Neural cell (in vitro differentiated cells): ENCODE results near the gene AZIN2. TPM values are rescaled to one million over a fixed set of nuclear protein-coding genes. Genes with fewer than 3 reads are reported as not detected.
"Not testable (repeated sequence)": the region's sequence is repeated elsewhere in the genome, so short reads cannot be mapped to it uniquely, and the experiment has no call there.

ENCODE experiments used
- H2AFZ ChIP-seq: fragments of 200-600, 300-800 bp; sonication (generic), shearing (Covaris generic); 2 replicates; pipeline ENCODE4 v1.6.0; 2014; ENCODE audit warnings: low read depth, mild to moderate bottlenecking, antibody characterized with exemption, low read length, moderate library complexity
- H3F3A ChIP-seq: fragments of 200-600 bp; shearing (Covaris generic); 2 replicates; pipeline ENCODE4 v1.6.1; 2016; ENCODE audit warnings: mild to moderate bottlenecking, moderate library complexity, mixed read lengths, antibody characterized with exemption, low read length; ENCODE audit not compliant: insufficient read depth, poor library complexity, severe bottlenecking
- H3K27ac ChIP-seq: fragments of 200-600, 300-800 bp; sonication (generic), shearing (Covaris generic); 2 replicates; pipeline ENCODE4 v1.5.1; 2014; ENCODE audit warnings: mild to moderate bottlenecking, low read length, moderate library complexity
- H3K27me3 ChIP-seq: fragments of 300-800, 200-600 bp; sonication (generic), shearing (Covaris generic); 2 replicates; pipeline ENCODE4 v1.6.0; 2014; ENCODE audit warnings: mild to moderate bottlenecking, low read depth, low read length, moderate library complexity; ENCODE audit not compliant: insufficient read depth
- H3K36me3 ChIP-seq: fragments of 300-800, 200-600 bp; sonication (generic), shearing (Covaris generic); 2 replicates; pipeline ENCODE4 v1.5.1; 2014; ENCODE audit warnings: mild to moderate bottlenecking, antibody characterized with exemption, low read length, moderate library complexity; ENCODE audit not compliant: insufficient read depth
- H3K4me2 ChIP-seq: fragments of 300-800, 200-600 bp; sonication (generic), shearing (Covaris generic); 2 replicates; pipeline ENCODE4 v1.6.0; 2014; ENCODE audit warnings: mild to moderate bottlenecking, low read length
- H3K4me3 ChIP-seq: fragments of 300-800, 200-600 bp; sonication (generic), shearing (Covaris generic); 2 replicates; pipeline ENCODE4 v1.5.1; 2014; ENCODE audit warnings: mild to moderate bottlenecking, low read length, moderate library complexity
- H3K79me2 ChIP-seq: fragments of 200-600 bp; shearing (Covaris generic); replicated peaks from 2 replicates; pipeline ENCODE4 v1.6.0; 2014; ENCODE audit warnings: mild to moderate bottlenecking, low read length, moderate library complexity; ENCODE audit not compliant: insufficient read depth
- H3K9ac ChIP-seq: fragments of 300-800, 200-600 bp; sonication (generic), shearing (Covaris generic); 2 replicates; pipeline ENCODE4 v1.6.1; 2016; ENCODE audit warnings: mild to moderate bottlenecking, low read length, mixed read lengths
- H3K9me2 ChIP-seq: fragments of 200-600 bp; shearing (Covaris generic); 2 replicates; pipeline ENCODE4 v1.6.1; 2016; ENCODE audit warnings: mild to moderate bottlenecking, low read length, mixed read lengths; ENCODE audit not compliant: insufficient read depth
- H3K9me3 ChIP-seq: fragments of 200-600, 300-800 bp; sonication (generic), shearing (Covaris generic); 2 replicates; pipeline ENCODE4 v1.6.1; 2016; ENCODE audit warnings: mild to moderate bottlenecking, mixed run types, low read length, moderate library complexity, mixed read lengths
- H4K20me1 ChIP-seq: fragments of 200-600 bp; shearing (Covaris generic); 2 replicates; pipeline ENCODE4 v1.6.1; 2016; ENCODE audit warnings: mild to moderate bottlenecking, mixed run types; ENCODE audit not compliant: insufficient read depth
- CTCF ChIP-seq: fragments of 450-650 bp; IDR thresholded peaks from 2 replicates; pipeline ENCODE4 v1.5.1; 2014; ENCODE audit warnings: antibody characterized with exemption, mild to moderate bottlenecking, moderate library complexity; ENCODE audit not compliant: poor library complexity, severe bottlenecking
- EP300 ChIP-seq: fragments of 450-650 bp; conservative IDR thresholded peaks from 2 replicates; pipeline ENCODE4 v1.6.1; 2014; ENCODE audit warnings: antibody characterized with exemption, mild to moderate bottlenecking, moderate library complexity; ENCODE audit not compliant: poor library complexity, severe bottlenecking
- EZH2 ChIP-seq: fragments of 200-600, 300-800 bp; shearing (Covaris generic), sonication (generic); IDR thresholded peaks from 2 replicates; pipeline ENCODE4 v1.6.1; 2014; ENCODE audit warnings: antibody characterized with exemption, low read length, borderline replicate concordance, mild to moderate bottlenecking; ENCODE audit not compliant: insufficient read depth, poor library complexity, severe bottlenecking
- MXI1 ChIP-seq: fragments of 450-650 bp; conservative IDR thresholded peaks from 2 replicates; pipeline ENCODE4 v1.6.1; 2014; ENCODE audit warnings: antibody characterized with exemption, mild to moderate bottlenecking; ENCODE audit not compliant: poor library complexity, severe bottlenecking
- POLR2AphosphoS5 ChIP-seq: IDR thresholded peaks from 2 replicates; pipeline ENCODE4 v1.6.1; 2012
- RAD21 ChIP-seq: fragments of 450-650 bp; conservative IDR thresholded peaks from 2 replicates; pipeline ENCODE4 v1.6.1; 2014; ENCODE audit warnings: antibody characterized with exemption, mild to moderate bottlenecking, moderate library complexity
- TAF1 ChIP-seq: IDR thresholded peaks from 2 replicates; pipeline ENCODE4 v1.6.1; 2012; ENCODE audit warnings: low read depth
- polyA plus RNA-seq: library from polyadenylated mRNA; depleted of rRNA; stranded (reverse); fragments of >200 nt; gene quantifications from 2 replicates; pipeline ENCODE4 v1.2.3, GENCODE V29; 2014

The AZIN2 gene
- polyA plus RNA-seq, 1 donor from 2014 or later: 22.7 TPM

GRCh38 chr1:33099290-33100118 is 18.6 kb downstream of the AZIN2 start:
- no peak overlapping the region for H3K9ac ChIP-seq
- no peaks in the 10 kb centered on the region for H3K27me3 ChIP-seq
- TF ChIP-seq MXI1: no peak
- no peak for TF ChIP-seq EZH2
- TF ChIP-seq EP300: no peak
- H4K20me1 ChIP-seq: no peaks in the 10 kb centered on the region
- no peaks in the 10 kb centered on the region for H3K9me2 ChIP-seq
- no peak overlapping the region for H3K27ac ChIP-seq
- H3K9me3 ChIP-seq: no peaks in the 10 kb centered on the region
- no peaks in the 10 kb centered on the region for H3K79me2 ChIP-seq
- H3K4me2 ChIP-seq: no peak overlapping the region
- no peak overlapping the region for H3K4me3 ChIP-seq
- H2AFZ ChIP-seq: no peak overlapping the region
- H3F3A ChIP-seq: no peaks in the 10 kb centered on the region
- H3K36me3 ChIP-seq: no peaks in the 10 kb centered on the region

- not testable (repeated sequence) for H3K79me2 ChIP-seq, H3K9me3 ChIP-seq, H3F3A ChIP-seq, H4K20me1 ChIP-seq, H2AFZ ChIP-seq, H3K9ac ChIP-seq, H3K9me2 ChIP-seq, H3K27ac ChIP-seq, H3K4me3 ChIP-seq, H3K27me3 ChIP-seq, H3K4me2 ChIP-seq, H3K36me3 ChIP-seq
Measured at GRCh38 chr1:33100119-33100415, 19.1 kb downstream of the AZIN2 start.

GRCh38 chr1:33110477-33110876 is 29.5 kb downstream of the AZIN2 start:
- no peak overlapping the region for H2AFZ ChIP-seq
- H3K79me2 ChIP-seq: no peaks in the 10 kb centered on the region
- no peak overlapping the region for H3K9ac ChIP-seq
- no peaks in the 10 kb centered on the region for H3K27me3 ChIP-seq
- H3K4me3 ChIP-seq: no peak overlapping the region
- H3K36me3 ChIP-seq: peaks cover 4% of the 10 kb centered on the region
- no peaks in the 10 kb centered on the region for H4K20me1 ChIP-seq
- no peaks in the 10 kb centered on the region for H3F3A ChIP-seq
- H3K27ac ChIP-seq: no peak overlapping the region
- peaks cover 9% of the 10 kb centered on the region for H3K9me3 ChIP-seq
- no peak for TF ChIP-seq MXI1
- TF ChIP-seq POLR2AphosphoS5: no peak
- TF ChIP-seq CTCF: no peak
- TF ChIP-seq EP300: no peak
- no peak for TF ChIP-seq TAF1
- H3K9me2 ChIP-seq: no peaks in the 10 kb centered on the region
- no peak overlapping the region for H3K4me2 ChIP-seq

GRCh38 chr1:33111965-33112364 is 31.0 kb downstream of the AZIN2 start:
- Histone ChIP-seq H3F3A (no peaks in the 10 kb centered on the region), H3K27ac (no peak overlapping the region), H3K4me2 (no peak overlapping the region), H3K9ac (no peak overlapping the region), H4K20me1 (no peaks in the 10 kb centered on the region), H3K9me3 (peaks cover 9% of the 10 kb centered on the region), H3K4me3 (no peak overlapping the region), H2AFZ (no peak overlapping the region), H3K36me3 (peaks cover 4% of the 10 kb centered on the region), H3K27me3 (no peaks in the 10 kb centered on the region), H3K79me2 (no peaks in the 10 kb centered on the region), H3K9me2 (no peaks in the 10 kb centered on the region)
- no peak for TF ChIP-seq EP300
- peak; percentile 26 for TF ChIP-seq CTCF
- peak; percentile 17 for TF ChIP-seq RAD21
